DLD1 (cell line): ENCODE results near the gene HOMER2.
"Not testable (repeated sequence)": the region's sequence is repeated elsewhere in the genome, so short reads cannot be mapped to it uniquely, and the experiment has no call there.

Experiments used
- in situ Hi-C: cut with HindIII; loops from 2 replicates; pipeline ENCODE4 v1.10.0; 2017; ENCODE audit warnings: low sequenced_read_pairs

HOMER2 gene

GRCh38 chr15:82900511-82901060 lies 51.9 kb downstream of the HOMER2 start:
- in situ Hi-C loops, result no loop called here

DNA sequence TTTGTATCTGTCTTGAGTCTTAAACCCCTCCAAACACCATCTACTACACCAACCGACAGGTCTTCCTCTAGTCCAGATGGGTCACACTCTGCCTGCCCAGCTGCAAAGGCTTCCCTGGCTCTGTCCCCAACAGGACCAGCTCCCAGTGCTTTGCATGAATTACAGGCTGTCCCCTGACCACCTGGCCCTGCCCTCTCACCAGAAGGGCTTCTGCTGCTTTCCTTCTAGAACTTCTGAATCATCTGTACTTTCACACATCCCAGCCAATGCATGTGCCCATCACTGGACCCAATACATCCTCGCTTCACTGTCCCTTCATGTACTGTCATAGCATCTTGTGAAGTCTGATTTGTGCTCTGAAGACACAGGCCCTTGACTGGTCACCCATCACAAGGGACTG lies 53.6 kb downstream of the HOMER2 start:
- in situ Hi-C loops, result no loop called here

GRCh38 chr15:82895983-82896382 lies 56.5 kb downstream of the HOMER2 start:
- in situ Hi-C loops, result no loop called here

DNA sequence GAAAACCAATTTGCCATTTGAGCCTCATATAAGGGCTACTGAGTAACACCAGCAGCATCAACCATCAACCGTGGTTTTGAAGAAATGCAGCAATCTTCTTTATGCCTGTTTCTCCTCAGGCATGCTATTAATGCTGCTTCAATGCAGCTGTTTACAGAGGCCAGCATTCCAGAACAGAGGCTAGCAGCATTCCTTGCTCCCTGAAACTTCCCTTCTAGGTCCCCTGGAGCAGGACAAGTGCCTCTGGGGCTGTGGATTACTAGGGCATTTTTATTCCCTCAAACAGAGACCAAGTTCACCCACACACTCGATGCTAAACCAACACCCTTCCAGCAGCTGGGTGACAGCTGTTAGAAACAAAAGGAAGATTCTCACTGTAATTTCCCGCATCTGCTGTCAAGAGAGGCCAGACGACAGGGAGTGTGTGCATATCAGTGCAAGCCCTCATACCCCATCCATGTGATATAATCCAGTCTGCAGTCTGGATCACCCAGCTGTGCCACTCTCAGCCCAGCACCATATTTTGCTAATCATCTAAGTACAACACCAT lies 57.5 kb downstream of the HOMER2 start:
- in situ Hi-C loops, result no loop called here

DNA sequence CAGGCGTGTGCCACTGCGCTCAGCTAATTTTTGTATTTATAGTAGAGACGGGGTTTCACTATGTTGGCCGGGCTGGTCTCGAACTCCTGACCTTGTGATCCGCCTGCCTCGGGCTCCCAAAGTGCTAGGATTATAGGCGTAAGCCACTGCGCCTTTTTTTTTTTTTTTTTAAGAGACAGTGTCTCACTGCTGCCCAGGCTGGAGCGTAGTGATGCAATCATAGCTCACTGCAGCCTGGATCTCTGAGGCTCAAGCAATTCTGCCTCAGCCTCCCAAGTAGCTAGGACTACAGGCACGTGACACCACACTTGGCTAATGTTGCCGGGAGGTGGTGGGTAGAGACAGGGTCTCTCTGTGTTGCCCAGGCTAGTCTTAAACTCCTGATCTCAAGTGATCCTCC lies 59.0 kb downstream of the HOMER2 start:
- in situ Hi-C loops, result not testable (repeated sequence)

- in situ Hi-C loops, result no loop called here
These were observed 59.9 kb downstream of the HOMER2 start for GRCh38 chr15:82892573-82892972.

DNA sequence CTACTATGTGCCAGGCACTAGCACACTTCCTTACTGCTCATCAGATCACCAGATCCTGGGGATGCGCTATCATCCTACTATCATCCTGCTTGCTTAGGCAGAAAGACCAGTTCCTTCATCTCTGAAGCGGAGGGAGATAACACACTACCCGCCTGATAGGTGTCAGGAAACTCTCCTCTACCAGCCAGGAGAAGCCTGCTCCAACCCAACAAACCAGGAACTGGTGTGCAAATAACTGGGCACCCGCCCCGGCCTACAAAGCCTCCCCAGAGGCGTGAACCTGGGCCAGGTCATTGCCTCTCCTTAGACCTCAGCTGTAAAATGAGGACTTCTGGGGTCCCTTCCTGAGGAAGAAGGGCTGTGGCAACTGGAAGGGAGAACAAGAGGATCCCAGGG lies 61.5 kb downstream of the HOMER2 start:
- in situ Hi-C loops, result no loop called here

DNA sequence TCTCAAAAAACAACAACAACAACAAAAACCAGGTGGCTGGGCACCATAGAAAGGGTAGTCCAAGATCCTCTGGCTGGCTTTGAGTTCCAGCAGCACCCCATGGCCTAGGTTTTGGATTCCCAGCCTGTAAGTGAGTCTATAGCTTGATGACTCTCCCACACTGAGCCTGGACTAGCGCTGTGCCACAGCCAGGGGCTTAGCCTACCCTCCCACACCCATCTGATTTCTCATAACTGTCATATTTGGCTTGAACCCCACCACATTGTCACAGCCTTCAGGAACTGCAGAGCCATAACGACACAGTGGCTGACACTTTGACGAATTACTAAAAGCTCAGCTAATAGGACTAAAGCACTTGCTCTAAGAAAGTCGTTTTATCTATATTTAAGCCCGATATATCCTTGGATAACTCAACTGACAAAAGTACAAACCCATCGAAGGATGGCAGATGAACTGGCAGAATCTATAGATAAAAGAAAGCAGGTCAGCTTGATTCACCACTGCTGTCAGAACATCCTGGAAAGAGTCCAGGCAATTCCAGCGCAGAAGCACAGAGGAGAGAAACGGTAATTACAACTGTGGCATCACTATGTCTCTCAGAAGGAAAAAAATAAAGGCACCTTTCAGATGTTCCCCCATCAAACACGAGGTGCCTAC lies 62.1 kb downstream of the HOMER2 start:
- in situ Hi-C loops, result no loop called here

DNA sequence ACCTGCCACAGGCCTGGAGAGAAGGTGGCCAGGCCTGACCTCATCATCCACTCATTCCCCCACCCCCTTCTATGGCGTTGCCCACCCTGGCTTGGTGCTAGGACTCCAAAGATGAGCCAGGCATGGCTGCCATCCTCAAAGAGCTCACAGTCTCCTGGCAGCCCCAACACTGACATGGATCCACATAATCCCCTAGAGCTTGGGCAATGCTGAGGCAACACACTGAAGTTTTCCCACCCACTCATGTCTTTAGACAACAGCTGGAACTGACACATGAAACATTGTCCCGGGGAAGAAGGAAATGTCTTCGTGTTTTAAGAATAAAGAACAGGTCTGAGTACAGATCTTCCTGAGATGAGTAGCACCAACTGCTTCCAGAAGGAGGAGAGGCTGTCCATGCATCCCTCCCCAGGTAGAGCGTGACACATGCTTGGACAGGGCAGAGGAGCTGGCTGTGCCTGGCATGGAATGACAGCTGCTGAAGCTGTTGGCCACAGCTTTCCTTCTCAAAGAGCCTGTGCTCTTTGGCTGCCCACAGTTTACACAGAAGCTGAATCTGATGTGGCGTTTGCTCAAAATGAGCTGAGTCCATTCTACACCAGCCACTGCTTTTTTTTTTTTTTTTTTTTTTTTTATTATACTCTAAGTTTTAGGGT lies 70.1 kb downstream of the HOMER2 start:
- in situ Hi-C loops, result no loop called here

GRCh38 chr15:82881747-82882146 lies 70.8 kb downstream of the HOMER2 start:
- in situ Hi-C loops, result no loop called here

DNA sequence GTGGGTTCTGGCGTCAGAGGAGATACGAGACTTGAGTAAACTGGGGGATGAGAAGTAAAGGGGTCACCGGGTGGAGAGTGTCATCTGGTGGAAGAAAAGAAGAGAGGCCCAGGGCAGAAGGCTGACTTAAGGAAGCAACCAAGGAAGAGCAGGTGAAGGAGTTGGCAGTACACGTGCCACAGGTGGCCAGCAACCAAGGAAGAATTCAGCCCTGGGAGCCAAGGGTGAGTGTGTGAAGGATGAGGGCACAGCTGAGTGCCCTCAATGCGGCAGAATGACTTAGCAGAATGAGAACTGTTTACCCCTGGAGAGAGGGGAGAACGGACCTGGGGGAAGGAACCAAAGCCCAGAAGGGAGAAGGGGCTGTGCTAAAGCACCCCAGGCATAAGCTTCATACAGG lies 71.8 kb downstream of the HOMER2 start:
- in situ Hi-C loops, result no loop called here

DNA sequence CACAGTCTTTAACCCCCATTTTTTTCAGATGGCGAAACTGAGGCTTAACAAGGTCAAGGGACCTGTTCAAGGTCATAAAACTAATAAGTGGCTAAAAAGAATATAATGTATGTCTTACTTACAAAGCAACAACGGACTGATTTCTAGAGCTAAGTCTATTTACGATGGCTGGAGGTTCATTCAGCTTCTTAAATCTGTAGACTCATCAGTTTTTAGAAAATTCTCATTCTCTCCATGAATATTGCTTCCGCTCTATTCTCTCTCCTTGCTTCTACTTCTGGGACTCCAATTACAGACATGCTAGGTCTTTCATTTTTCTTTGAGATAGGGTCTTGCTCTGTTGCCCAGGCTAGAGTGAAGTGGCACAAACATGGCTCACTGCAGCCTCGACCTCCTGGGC lies 74.2 kb downstream of the HOMER2 start:
- in situ Hi-C loops, result no loop called here

GRCh38 chr15:82877825-82878224 lies 74.7 kb downstream of the HOMER2 start:
- in situ Hi-C loops, result no loop called here

GRCh38 chr15:82875411-82876003 lies 77.0 kb downstream of the HOMER2 start:
- in situ Hi-C loops, result no loop called here

GRCh38 chr15:82874961-82875360 lies 77.6 kb downstream of the HOMER2 start:
- in situ Hi-C loops, result no loop called here

- in situ Hi-C loops, result no loop called here
These were observed 78.3 kb downstream of the HOMER2 start for GRCh38 chr15:82874267-82874666.

DNA sequence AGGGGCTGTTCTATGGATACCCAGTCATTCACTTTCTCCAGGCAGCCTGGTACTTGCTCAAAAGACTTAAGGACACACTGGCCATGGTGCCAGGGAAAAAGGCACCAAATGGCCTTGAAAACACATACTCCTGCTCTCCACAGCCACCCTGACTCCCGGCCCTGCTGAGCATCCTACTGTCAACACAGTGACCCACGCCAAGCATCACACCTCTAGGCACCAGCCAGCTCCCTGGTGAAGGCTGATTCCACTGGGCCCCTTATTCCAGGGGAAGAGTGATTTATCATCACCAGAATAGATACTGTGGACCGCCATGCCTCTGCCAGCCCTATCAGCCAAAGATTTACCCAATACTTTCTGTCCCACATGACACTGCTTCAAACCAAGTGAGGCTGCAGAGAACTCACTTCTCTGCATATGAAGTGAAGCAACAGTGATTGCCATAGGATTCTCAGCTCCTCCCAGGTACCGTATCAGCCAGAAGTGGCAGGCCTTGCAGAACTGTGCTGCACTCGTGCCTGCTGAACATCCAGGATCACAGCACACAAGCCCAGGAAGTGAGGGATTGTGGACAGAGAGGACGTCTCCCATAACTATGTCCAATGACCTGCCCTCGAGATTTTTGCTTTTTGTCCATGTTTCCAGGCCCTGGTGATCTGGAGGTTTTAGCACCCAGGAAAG lies 79.4 kb downstream of the HOMER2 start:
- in situ Hi-C loops, result no loop called here

DNA sequence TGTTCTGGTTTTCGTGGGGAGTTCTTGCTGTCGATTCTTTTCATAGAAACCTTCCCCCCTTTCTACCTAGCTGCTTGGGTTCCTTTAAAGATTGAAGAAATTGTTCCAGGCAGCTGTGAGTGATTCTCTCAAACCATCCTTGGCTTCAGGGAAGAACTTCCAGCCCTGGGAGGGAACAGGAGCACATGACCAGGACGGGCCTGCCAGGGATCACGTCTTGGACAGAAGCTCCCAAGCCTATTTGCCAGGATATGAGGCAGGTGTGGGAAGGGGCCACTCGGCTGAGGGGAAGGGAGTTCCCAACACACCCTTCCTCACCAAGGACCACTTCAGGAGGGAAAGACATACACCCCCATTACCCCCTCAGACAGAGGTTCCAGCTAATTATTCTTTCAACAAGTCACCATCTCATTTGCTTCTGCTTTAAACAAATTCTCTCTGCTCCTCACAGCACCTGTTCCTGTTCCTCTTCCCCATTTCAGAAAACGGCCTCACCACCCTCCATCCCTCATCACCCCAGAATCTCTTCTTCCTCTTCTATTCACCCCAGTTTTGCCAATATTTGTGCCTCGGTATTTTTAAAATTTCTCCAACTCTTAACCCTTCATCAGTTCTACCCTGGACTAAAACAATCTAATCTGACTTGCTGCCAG lies 80.6 kb downstream of the HOMER2 start:
- in situ Hi-C loops, result no loop called here

DNA sequence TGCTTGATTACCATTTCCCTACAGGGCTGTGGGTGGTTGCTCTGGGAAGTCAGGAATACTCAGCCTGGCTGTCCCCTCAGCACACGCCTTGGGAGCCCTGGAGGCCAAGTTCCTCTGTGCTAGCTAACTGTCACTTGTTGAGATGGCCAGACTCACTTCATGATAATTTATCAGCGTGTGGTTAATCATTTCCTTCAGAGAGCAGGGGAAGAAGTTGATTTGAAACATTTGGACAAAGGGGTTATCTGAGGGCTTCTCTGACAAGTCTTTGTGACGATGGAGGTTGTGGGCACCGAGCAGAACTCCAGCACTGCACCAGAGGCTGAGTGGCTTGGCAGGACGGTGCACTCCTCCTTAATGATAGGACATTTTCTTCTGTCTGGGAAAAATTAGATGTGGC lies 81.2 kb downstream of the HOMER2 start:
- in situ Hi-C loops, result no loop called here

DNA sequence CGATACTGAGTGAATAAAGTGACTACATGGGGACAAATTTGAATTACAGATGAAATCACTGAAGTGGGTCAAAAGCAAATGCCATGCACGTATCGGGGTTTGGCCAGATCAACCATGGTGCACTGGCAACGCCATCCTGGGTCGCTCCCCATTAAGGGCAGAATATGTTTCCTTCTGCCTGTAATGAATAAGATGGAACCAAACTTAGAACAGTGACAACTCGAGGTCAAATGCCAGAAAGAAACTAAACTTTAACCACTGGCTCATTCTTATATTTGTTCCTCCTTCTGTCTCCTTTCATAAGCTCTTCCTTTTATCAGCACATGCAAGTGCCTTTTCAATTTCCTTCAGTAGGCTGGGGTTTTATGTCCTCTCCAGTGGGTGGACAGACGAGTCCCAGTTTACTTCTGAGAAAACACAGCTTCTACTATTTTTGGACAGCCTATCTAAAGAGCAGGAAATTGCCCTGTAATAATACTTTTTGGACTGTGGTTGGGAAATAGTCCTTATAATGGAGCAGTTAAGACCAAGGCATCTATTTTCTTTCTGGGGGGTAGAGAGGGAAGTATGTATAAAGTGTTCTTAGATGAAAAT lies 81.7 kb downstream of the HOMER2 start:
- in situ Hi-C loops, result no loop called here
